Vagina (tissue), 2 donors: ENCODE data around the gene ST6GALNAC4. TPM values are rescaled to one million over a fixed set of nuclear protein-coding genes. Genes with fewer than 3 reads are reported as not detected.

Experiments
- DNase-seq, 2 donors: peaks; one replicate each; pipeline ENCODE4 v3.0.0-alpha.2; 2017; ENCODE audit errors: extremely low spot score in 2 of 2
- H3K27ac ChIP-seq: fragments of 200-600 bp; sonication (generic); one replicate; pipeline ENCODE4 v1.5.1; 2019
- H3K27me3 ChIP-seq: fragments of 200-600 bp; sonication (generic); one replicate; pipeline ENCODE4 v1.5.1; 2019
- H3K36me3 ChIP-seq, 2 donors: fragments of 200-600 bp; sonication (generic); one replicate each; pipeline ENCODE4 v1.5.1; 2017 to 2019
- H3K4me1 ChIP-seq: fragments of 200-600 bp; sonication (generic); one replicate; pipeline ENCODE4 v1.5.1; 2019
- H3K4me3 ChIP-seq, 2 donors: fragments of 200-600 bp; sonication (generic); 1 replicate in 1 of 2; 2 replicates in 1 of 2; pipeline ENCODE4 v1.5.1; 2016 to 2019
- H3K9me3 ChIP-seq: fragments of 200-600 bp; sonication (generic); one replicate; pipeline ENCODE4 v1.5.1; 2019
- CTCF ChIP-seq, 3 experiments: fragments of 450-650 bp in 2 of 3; fragments of 200-600 bp in 1 of 3; sonication (generic) in 1 of 3; IDR thresholded peaks; one replicate each; pipeline ENCODE4 v1.5.1; 2017 to 2019; ENCODE audit warnings: antibody characterized with exemption in 3 of 3, mild to moderate bottlenecking in 2 of 3, moderate library complexity in 2 of 3
- POLR2A ChIP-seq, 2 donors: fragments of 450-650 bp; IDR thresholded peaks; one replicate each; pipeline ENCODE4 v1.6.1; 2017; ENCODE audit warnings: antibody characterized with exemption in 2 of 2, mild to moderate bottlenecking in 2 of 2, moderate library complexity in 2 of 2
- POLR2AphosphoS5 ChIP-seq, 2 donors: sonication (generic); formaldehyde crosslinking; IDR thresholded peaks; one replicate each; pipeline ENCODE4 v1.9.0; 2017; ENCODE audit warnings: antibody characterized with exemption in 2 of 2, mild to moderate bottlenecking in 2 of 2, low read depth in 1 of 2; ENCODE audit not compliant: insufficient read depth in 1 of 2
- intact Hi-C: fragments of 100-400 bp; cut with DNase I; formaldehyde crosslinking; loops from one replicate; pipeline ENCODE4 v1.15.1; 2023
- total RNA-seq: library from RNA; depleted of rRNA; stranded (reverse); fragments of >200 nt; gene quantifications from one replicate; pipeline ENCODE4 v1.2.3, GENCODE V29; 2016

ST6GALNAC4 gene
- total RNA-seq, 1 donor from 2014 or later: 33.1 TPM

GRCh38 chr9:127936347-127936852, 19.6 kb upstream of the ST6GALNAC4 start:
- intact Hi-C loops: no loop called here
- Histone ChIP-seq H3K4me1 (peaks cover 41% of the 10 kb centered on the region), H3K27ac (no peak overlapping the region), H3K27me3 (no peaks in the 10 kb centered on the region), H3K36me3 (peaks cover 0 to under 1% of the 10 kb centered on the region in 2 donors), H3K9me3 (no peaks in the 10 kb centered on the region), H3K4me3 (peak overlapping the region; percentile 77 to 87)
- DNase-seq: no peak
- TF ChIP-seq POLR2AphosphoS5 (IDR thresholded peaks at IDR 0.05; ENCODE audit: insufficient read depth in 1 of 2, low read depth in 1 of 2) (no peak), CTCF (IDR thresholded peaks at IDR 0.05) (no peak), POLR2A (IDR thresholded peaks at IDR 0.05) (no peak)

GRCh38 chr9:127935765-127936221, 19.0 kb upstream of the ST6GALNAC4 start:
- TF ChIP-seq POLR2A (IDR thresholded peaks at IDR 0.05): no peak
- no peak for TF ChIP-seq CTCF (IDR thresholded peaks at IDR 0.05)
- TF ChIP-seq POLR2AphosphoS5 (IDR thresholded peaks at IDR 0.05; ENCODE audit: insufficient read depth in 1 of 2, low read depth in 1 of 2): no peak

GRCh38 chr9:127934986-127935385, 18.1 kb upstream of the ST6GALNAC4 start:
- intact Hi-C loops: no loop called here
- Histone ChIP-seq H3K4me3 (no peak overlapping the region), H3K4me1 (peaks cover 54% of the 10 kb centered on the region), H3K9me3 (no peaks in the 10 kb centered on the region), H3K36me3 (no peaks in the 10 kb centered on the region), H3K27ac (no peak overlapping the region), H3K27me3 (no peaks in the 10 kb centered on the region)
- TF ChIP-seq POLR2A (IDR thresholded peaks at IDR 0.05) (no peak), POLR2AphosphoS5 (IDR thresholded peaks at IDR 0.05; ENCODE audit: insufficient read depth in 1 of 2, low read depth in 1 of 2) (no peak), CTCF (IDR thresholded peaks at IDR 0.05) (no peak)
- no peak for DNase-seq

More at GRCh38 chr9:127935765-127936221, 19.0 kb upstream of the ST6GALNAC4 start:
- intact Hi-C loops: no loop called here
- H3K36me3 ChIP-seq: no peaks in the 10 kb centered on the region
- DNase-seq: no peak
- no peaks in the 10 kb centered on the region for H3K27me3 ChIP-seq
- H3K4me1 ChIP-seq: peaks cover 47% of the 10 kb centered on the region
- H3K9me3 ChIP-seq: no peaks in the 10 kb centered on the region
- no peak overlapping the region for H3K4me3 ChIP-seq
- H3K27ac ChIP-seq: no peak overlapping the region

GRCh38 chr9:127934248-127934647, 17.4 kb upstream of the ST6GALNAC4 start:
- Histone ChIP-seq H3K4me1 (peaks cover 54% of the 10 kb centered on the region), H3K27ac (no peak overlapping the region)
- no peak for TF ChIP-seq CTCF (IDR thresholded peaks at IDR 0.05)
- no peak for TF ChIP-seq POLR2AphosphoS5 (IDR thresholded peaks at IDR 0.05; ENCODE audit: insufficient read depth in 1 of 2, low read depth in 1 of 2)
- no peak for TF ChIP-seq POLR2A (IDR thresholded peaks at IDR 0.05)

GRCh38 chr9:127931092-127931881, 14.4 kb upstream of the ST6GALNAC4 start:
- no peak for DNase-seq
- peaks cover 54% of the 10 kb centered on the region for H3K4me1 ChIP-seq
- H3K27ac ChIP-seq: peak overlapping the region; percentile 74
- TF ChIP-seq POLR2A (IDR thresholded peaks at IDR 0.05) (no peak), CTCF (IDR thresholded peaks at IDR 0.05) (no peak), POLR2AphosphoS5 (IDR thresholded peaks at IDR 0.05; ENCODE audit: insufficient read depth in 1 of 2, low read depth in 1 of 2) (peak in 1 of 2 donors; percentile 11)
- H3K27me3 ChIP-seq: no peaks in the 10 kb centered on the region
- intact Hi-C loops: no loop called here
- peak overlapping the region; percentile 42 to 71 for H3K4me3 ChIP-seq
- H3K36me3 ChIP-seq: no peaks in the 10 kb centered on the region
- no peaks in the 10 kb centered on the region for H3K9me3 ChIP-seq

More at GRCh38 chr9:127934248-127934647, 17.4 kb upstream of the ST6GALNAC4 start:
- no peaks in the 10 kb centered on the region for H3K36me3 ChIP-seq
- H3K9me3 ChIP-seq: no peaks in the 10 kb centered on the region
- H3K27me3 ChIP-seq: no peaks in the 10 kb centered on the region
- intact Hi-C loops: no loop called here
- DNase-seq: no peak
- H3K4me3 ChIP-seq: no peak overlapping the region
